Lung (tissue), 12 donors: ENCODE results near the gene FARP1. TPM values are rescaled to one million over a fixed set of nuclear protein-coding genes. Genes with fewer than 3 reads are reported as not detected.

ENCODE experiments used
- ATAC-seq: fragments of 200-7000 bp; cut with Tn5 transposase; one replicate; pipeline ENCODE4 v1.9.1; 2020; ENCODE audit warnings: moderate number of reproducible peaks; ENCODE audit not compliant: insufficient read depth, low FRiP score
- DNase-seq, 3 donors: peaks; one replicate each; pipeline ENCODE4 v3.0.0-alpha.2; 2013 to 2017
- H3K27ac ChIP-seq, 2 donors: one replicate each; pipeline ENCODE4 v1.5.1; 2013; ENCODE audit warnings: mild to moderate bottlenecking in 2 of 2, moderate library complexity in 2 of 2, control low read depth in 1 of 2, inconsistent platforms in 1 of 2, low read depth in 1 of 2, low read length in 1 of 2
- H3K27me3 ChIP-seq, 3 donors: one replicate each; pipeline ENCODE4 v1.5.1; 2013; ENCODE audit warnings: low read length in 2 of 3; ENCODE audit not compliant: control insufficient read depth in 3 of 3, insufficient read depth in 3 of 3
- H3K36me3 ChIP-seq, 4 donors: one replicate each; pipeline ENCODE4 v1.5.1; 2013; ENCODE audit warnings: low read length in 4 of 4, mild to moderate bottlenecking in 1 of 4, moderate library complexity in 1 of 4; ENCODE audit not compliant: control insufficient read depth in 4 of 4, insufficient read depth in 4 of 4
- H3K4me1 ChIP-seq, 5 donors: one replicate each; pipeline ENCODE4 v1.5.1; 2013; ENCODE audit warnings: low read length in 5 of 5, mild to moderate bottlenecking in 2 of 5, moderate library complexity in 1 of 5; ENCODE audit not compliant: control insufficient read depth in 5 of 5, insufficient read depth in 5 of 5
- H3K4me3 ChIP-seq: one replicate; pipeline ENCODE4 v1.5.1; 2013; ENCODE audit warnings: mild to moderate bottlenecking, control low read depth, moderate library complexity
- H3K9ac ChIP-seq, 2 donors: one replicate each; pipeline ENCODE4 v1.5.1; 2013; ENCODE audit warnings: low read length in 2 of 2, control low read depth in 1 of 2; ENCODE audit not compliant: insufficient read depth in 1 of 2
- H3K9me3 ChIP-seq, 4 donors: one replicate each; pipeline ENCODE4 v1.5.1; 2013; ENCODE audit warnings: low read length in 3 of 4, mild to moderate bottlenecking in 1 of 4, moderate library complexity in 1 of 4; ENCODE audit not compliant: control insufficient read depth in 4 of 4, insufficient read depth in 3 of 4
- CTCF ChIP-seq: IDR thresholded peaks from 2 replicates; pipeline ENCODE4 v1.5.1; 2012; ENCODE audit warnings: mild to moderate bottlenecking; ENCODE audit errors: control extremely low read depth, extremely low read depth
- WGBS, 2 donors: extraction: QIAGEN DNeasy Blood & Tissue Kit; methylation state at CpG; one replicate each; pipeline ENCODE4 v1.1.7; 2013; 5-methylcytosine and 5-hydroxymethylcytosine counted together
- polyA plus RNA-seq, 2 donors: library from polyadenylated mRNA; stranded (reverse); fragments of 200-250 nt; gene quantifications; one replicate each; pipeline ENCODE4 v1.2.1, GENCODE V29; 2013
- total RNA-seq, 2 donors: library from RNA; depleted of rRNA in 1 of 2; stranded (reverse); fragments of >200 nt in 1 of 2; gene quantifications; one replicate each; pipeline ENCODE4 v1.2.1, GENCODE V29; 2014 to 2021
- donor health status: control.
- donor health status: control.
- donor health status: Bipolar disorder and iron deficiency.
- donor health status: healthy.
- donor health status: DM: yes; HTN: yes; CAD: no.

Gene FARP1
- total and polyA plus RNA-seq, 4 donors = 20.8 to 102 (median 54.4) TPM

DNA sequence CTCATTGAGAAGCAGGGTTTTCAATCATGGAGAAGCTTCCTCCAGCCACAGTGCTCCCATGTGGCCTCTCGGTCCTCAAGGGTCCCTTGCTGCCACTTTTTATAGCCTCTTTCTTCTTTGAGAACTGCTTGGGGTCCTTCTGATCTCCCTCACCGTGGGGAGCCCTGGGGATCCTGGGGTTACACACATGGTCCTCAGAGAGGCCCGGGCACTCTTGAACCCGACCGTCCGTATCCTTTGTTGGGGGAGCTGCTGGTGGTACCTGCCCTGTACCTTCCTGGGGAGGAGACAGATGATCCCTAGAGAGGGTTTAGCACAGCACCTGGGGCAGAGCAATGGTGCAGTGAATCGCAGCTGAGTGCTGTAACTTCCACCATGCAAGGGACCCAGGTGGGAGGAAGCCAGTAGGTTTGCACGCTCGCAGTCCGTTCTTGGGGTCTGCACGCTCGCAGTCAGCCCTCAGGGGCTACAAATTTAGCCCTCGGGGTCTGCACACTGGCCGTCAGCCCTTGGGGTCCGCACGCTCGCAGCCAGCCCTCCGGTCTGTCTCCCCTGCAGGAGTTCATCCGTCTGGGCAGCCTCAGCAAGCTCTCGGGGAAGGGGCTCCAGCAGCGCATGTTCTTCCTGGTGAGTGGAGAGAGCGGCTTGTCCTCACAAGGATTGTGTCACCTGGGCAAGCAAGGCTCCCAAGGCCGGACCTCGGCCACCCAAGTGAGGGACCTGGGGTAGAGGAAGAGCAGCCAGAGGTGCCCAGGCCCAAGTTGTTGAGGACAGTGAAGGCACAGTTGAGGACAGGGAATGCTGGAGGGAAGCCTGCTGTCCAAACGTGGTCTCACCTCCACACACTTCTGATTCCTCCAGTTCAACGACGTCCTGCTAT, 295.6 kb downstream of the FARP1 start:
- H3K36me3 ChIP-seq = peaks cover 0 to 41% (median 24%) of the 10 kb centered on the region in 4 donors
- no peak for ATAC-seq
- no peak for DNase-seq
- H3K9ac ChIP-seq = no peak overlapping the region
- no peaks in the 10 kb centered on the region for H3K4me1 ChIP-seq
- 95 to 96% methylated on average over 27 of the region's 27 CpGs for WGBS, 2 donors
- no peak for TF ChIP-seq CTCF
- no peak overlapping the region for H3K27ac ChIP-seq
- no peaks in the 10 kb centered on the region for H3K9me3 ChIP-seq
- no peak overlapping the region for H3K4me3 ChIP-seq
- H3K27me3 ChIP-seq = no peaks in the 10 kb centered on the region

DNA sequence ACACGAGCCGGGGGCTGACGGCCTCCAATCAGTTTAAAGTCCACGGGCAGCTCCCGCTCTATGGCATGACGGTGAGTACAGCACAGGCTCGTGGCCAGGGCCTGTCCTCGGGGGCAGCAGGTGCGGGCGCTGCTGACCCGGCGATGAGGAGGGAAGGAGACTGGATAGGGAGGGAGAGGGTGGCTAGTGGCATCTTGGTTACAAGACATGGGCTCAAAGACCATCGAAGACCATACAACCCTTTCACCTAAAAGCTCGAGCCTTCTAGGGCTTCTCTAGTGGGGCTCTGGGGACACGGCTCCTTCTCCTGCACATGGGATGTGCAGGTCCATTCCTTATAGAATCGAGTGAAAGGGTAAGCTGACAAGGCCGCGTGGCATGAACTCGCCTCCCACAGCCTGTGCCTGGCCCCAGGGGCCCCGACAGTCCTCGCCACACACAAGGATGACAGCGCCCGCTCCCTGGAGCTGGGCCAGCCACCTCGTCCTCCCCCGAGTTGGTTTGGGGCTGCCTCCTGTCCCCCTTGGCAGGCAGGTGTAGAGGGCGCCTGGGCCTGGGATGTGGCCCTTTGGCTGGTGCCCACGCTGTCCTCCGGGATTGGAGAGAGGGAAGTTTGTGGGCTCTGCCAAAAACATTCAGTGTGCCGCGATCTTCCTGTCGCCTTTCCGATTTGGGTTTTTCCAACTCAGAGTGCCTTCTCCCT, 296.4 kb downstream of the FARP1 start:
- DNase-seq = no peak
- ATAC-seq = no peak
- no peak for TF ChIP-seq CTCF
- Histone ChIP-seq H3K4me3 (no peak overlapping the region), H3K36me3 (peaks cover 0 to 42% (median 24%) of the 10 kb centered on the region in 4 donors), H3K4me1 (no peaks in the 10 kb centered on the region), H3K27me3 (no peaks in the 10 kb centered on the region), H3K9ac (no peak overlapping the region), H3K27ac (no peak overlapping the region), H3K9me3 (no peaks in the 10 kb centered on the region)
- WGBS, 2 donors = 95% methylated on average over 32 of the region's 32 CpGs

DNA sequence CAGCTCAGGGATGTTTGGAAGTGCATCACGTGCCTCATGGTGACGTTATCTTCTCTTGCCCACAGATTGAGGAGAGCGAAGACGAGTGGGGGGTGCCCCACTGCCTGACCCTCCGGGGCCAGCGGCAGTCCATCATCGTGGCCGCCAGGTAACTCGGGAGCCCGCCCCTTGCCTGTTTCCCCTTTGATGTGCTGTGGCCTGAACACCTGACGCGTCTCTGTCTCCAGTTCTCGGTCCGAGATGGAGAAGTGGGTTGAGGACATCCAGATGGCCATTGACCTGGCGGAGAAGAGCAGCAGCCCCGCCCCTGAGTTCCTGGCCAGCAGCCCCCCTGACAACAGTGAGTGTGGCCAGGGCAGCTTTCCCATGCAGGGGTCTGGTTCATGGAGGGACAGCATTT, 297.0 kb downstream of the FARP1 start:
- DNase-seq (no peak), ATAC-seq (no peak)
- H3K4me1 ChIP-seq = no peaks in the 10 kb centered on the region
- H3K9ac ChIP-seq = no peak overlapping the region
- no peak overlapping the region for H3K27ac ChIP-seq
- 93 to 95% methylated on average over 16 of the region's 16 CpGs for WGBS, 2 donors
- no peak overlapping the region for H3K4me3 ChIP-seq
- H3K27me3 ChIP-seq = no peaks in the 10 kb centered on the region
- no peaks in the 10 kb centered on the region for H3K9me3 ChIP-seq
- TF ChIP-seq CTCF = no peak
- H3K36me3 ChIP-seq = peaks cover 0 to 42% (median 24%) of the 10 kb centered on the region in 4 donors
